ENCODE data around the gene POM121C.
"Not testable (repeated sequence)": the region's sequence is repeated elsewhere in the genome, so short reads cannot be mapped to it uniquely, and the experiment has no call there.

Gene POM121C

GRCh38 chr7:75374519-75375317 is 111.4 kb downstream of the POM121C start:
- DNase-seq: not testable (repeated sequence)

DNA sequence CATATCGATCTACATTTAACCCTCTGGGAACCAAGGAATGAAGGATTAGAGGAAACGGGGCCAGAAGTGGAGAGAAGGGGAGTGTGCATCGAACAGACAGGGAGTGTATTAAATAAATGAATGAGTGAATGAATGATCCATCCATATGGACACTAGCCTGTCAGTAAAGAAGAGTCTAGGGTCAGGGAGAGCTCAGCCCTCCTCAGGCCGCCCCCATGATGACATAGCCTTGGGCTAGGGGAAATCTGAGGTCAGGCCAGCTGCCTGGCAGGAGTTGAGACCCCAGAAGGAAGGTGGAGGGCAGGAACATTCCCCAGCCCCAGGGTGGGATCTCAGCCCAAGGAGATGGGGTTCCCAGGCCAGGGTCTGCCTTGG is 112.0 kb downstream of the POM121C start:
- not testable (repeated sequence) for DNase-seq

GRCh38 chr7:75367313-75367712 is 118.8 kb downstream of the POM121C start:
- DNase-seq: not testable (repeated sequence)

Measured in SW 1271 (cell line).